Measurements from ENCODE around the gene FSIP1. TPM values are rescaled to one million over a fixed set of nuclear protein-coding genes. Genes with fewer than 3 reads are reported as not detected.

FSIP1 gene
- total and polyA plus RNA-seq, 12 donors = 0.15 to 4.4 (median 0.89) TPM

- Histone ChIP-seq H3K4me1 (peaks cover 0 to 15% (median 0%) of the 10 kb centered on the region in 9 donors), H3K27me3 (peaks cover 0 to 4% (median 0%) of the 10 kb centered on the region in 7 donors), H3K4me3 (no peak overlapping the region), H3K36me3 (no peaks in the 10 kb centered on the region), H3K9me3 (no peaks in the 10 kb centered on the region), H3K27ac (no peak overlapping the region)
- no peak for TF ChIP-seq CTCF (IDR thresholded peaks at IDR 0.05)
- 87 to 96% methylated on average over 4 of the region's 4 CpGs for WGBS, 2 donors
- ATAC-seq (no peak), DNase-seq (no peak)
- intact Hi-C loops (cut with DNase I) = no loop called here
Measured at GRCh38 chr15:39803016-39803415, 20.4 kb upstream of the FSIP1 start.

GRCh38 chr15:39801641-39802309 lies 19.1 kb upstream of the FSIP1 start:
- Histone ChIP-seq H3K27ac (no peak overlapping the region), H3K4me3 (no peak overlapping the region), H3K27me3 (peaks cover 0 to 4% (median 0%) of the 10 kb centered on the region in 7 donors), H3K36me3 (no peaks in the 10 kb centered on the region), H3K9me3 (no peaks in the 10 kb centered on the region), H3K4me1 (peaks cover 0 to 15% (median 0%) of the 10 kb centered on the region in 9 donors)
- ATAC-seq = peak in 1 of 8 donors; percentile 53
- DNase-seq = no peak
- WGBS, 2 donors = 85 to 86% methylated on average over 19 of the region's 19 CpGs
- TF ChIP-seq CTCF (IDR thresholded peaks at IDR 0.05) = peak in 6 of 9 donors; percentile 4 to 34 (median 22)
- intact Hi-C loops (cut with DNase I) = no loop called here

- intact Hi-C loops (cut with DNase I) = loop anchor here in 2 of 10 donors (10.0 kb wide), 1 partner anchor 75 kb away; no protein-coding TSS in a partner anchor
- no peak for TF ChIP-seq CTCF (IDR thresholded peaks at IDR 0.05)
- peaks cover 0 to 15% (median 0%) of the 10 kb centered on the region in 9 donors for H3K4me1 ChIP-seq
- WGBS, 2 donors = 74 to 76% methylated on average over 6 of the region's 6 CpGs
- H3K27me3 ChIP-seq = no peaks in the 10 kb centered on the region
- DNase-seq (no peak), ATAC-seq (peak in 3 of 8 donors; percentile 26 to 51 (median 29))
- no peaks in the 10 kb centered on the region for H3K9me3 ChIP-seq
- no peaks in the 10 kb centered on the region for H3K36me3 ChIP-seq
- no peak overlapping the region for H3K4me3 ChIP-seq
- peak overlapping the region in 1 of 10 donors; percentile 55 for H3K27ac ChIP-seq
Measured at GRCh38 chr15:39799552-39800011, 16.9 kb upstream of the FSIP1 start.

GRCh38 chr15:39798382-39798781 lies 15.7 kb upstream of the FSIP1 start:
- no peaks in the 10 kb centered on the region for H3K27me3 ChIP-seq
- H3K27ac ChIP-seq = no peak overlapping the region
- ATAC-seq = peak in 2 of 8 donors; percentile 25 to 37
- DNase-seq = no peak
- TF ChIP-seq CTCF (IDR thresholded peaks at IDR 0.05) = no peak
- WGBS, 2 donors = 87 to 88% methylated on average over 6 of the region's 6 CpGs
- intact Hi-C loops (cut with DNase I) = loop anchor here in 2 of 10 donors (10.0 kb wide), 1 partner anchor 76 kb away; no protein-coding TSS in a partner anchor
- H3K9me3 ChIP-seq = no peaks in the 10 kb centered on the region
- H3K4me1 ChIP-seq = peaks cover 0 to 11% (median 0%) of the 10 kb centered on the region in 9 donors
- no peaks in the 10 kb centered on the region for H3K36me3 ChIP-seq
- H3K4me3 ChIP-seq = no peak overlapping the region

All from heart right ventricle (tissue), 16 donors.